Measurements from ENCODE around the gene KCNH6. TPM values are rescaled to one million over a fixed set of nuclear protein-coding genes. Genes with fewer than 3 reads are reported as not detected.

Gene KCNH6
- total and polyA plus RNA-seq, 2 donors = 0.05 to 0.25 TPM

Other genes starting within 250 kb of the KCNH6 start
- gene CYB561, start 77.1 kb upstream of the KCNH6 start, total RNA-seq = 2.6 TPM
- 7.8 TPM for gene CYB561, start 77.1 kb upstream of the KCNH6 start, polyA plus RNA-seq
- 0.28 TPM for gene ACE, start 46.3 kb upstream of the KCNH6 start, total RNA-seq
- 1.1 TPM for gene ACE, start 46.3 kb upstream of the KCNH6 start, polyA plus RNA-seq
- 26.0 TPM for gene DCAF7, start 27.1 kb downstream of the KCNH6 start, total RNA-seq
- gene DCAF7, start 27.1 kb downstream of the KCNH6 start, polyA plus RNA-seq = 19.8 TPM
- 10.1 TPM for gene TACO1, start 77.5 kb downstream of the KCNH6 start, total RNA-seq
- 14.2 TPM for gene TACO1, start 77.5 kb downstream of the KCNH6 start, polyA plus RNA-seq
- gene MAP3K3, start 99.1 kb downstream of the KCNH6 start, total RNA-seq = 15.5 TPM
- 21.0 TPM for gene MAP3K3, start 99.1 kb downstream of the KCNH6 start, polyA plus RNA-seq
- 202 TPM for gene LIMD2, start 176.8 kb downstream of the KCNH6 start, total RNA-seq
- 309 TPM for gene LIMD2, start 176.8 kb downstream of the KCNH6 start, polyA plus RNA-seq
- gene STRADA, start 218.4 kb downstream of the KCNH6 start, total RNA-seq = 13.4 TPM
- gene STRADA, start 218.4 kb downstream of the KCNH6 start, polyA plus RNA-seq = 32.2 TPM